ENCODE results near the gene ZMIZ1.

- TF ChIP-seq RAD21 (conservative IDR thresholded peaks at IDR 0.05): no peak
- no peak for TF ChIP-seq EP300 (conservative IDR thresholded peaks at IDR 0.05; ENCODE audit: poor library complexity, severe bottlenecking)
- no peak for TF ChIP-seq MXI1 (conservative IDR thresholded peaks at IDR 0.05; ENCODE audit: poor library complexity, severe bottlenecking)
- TF ChIP-seq, protein P1, sequence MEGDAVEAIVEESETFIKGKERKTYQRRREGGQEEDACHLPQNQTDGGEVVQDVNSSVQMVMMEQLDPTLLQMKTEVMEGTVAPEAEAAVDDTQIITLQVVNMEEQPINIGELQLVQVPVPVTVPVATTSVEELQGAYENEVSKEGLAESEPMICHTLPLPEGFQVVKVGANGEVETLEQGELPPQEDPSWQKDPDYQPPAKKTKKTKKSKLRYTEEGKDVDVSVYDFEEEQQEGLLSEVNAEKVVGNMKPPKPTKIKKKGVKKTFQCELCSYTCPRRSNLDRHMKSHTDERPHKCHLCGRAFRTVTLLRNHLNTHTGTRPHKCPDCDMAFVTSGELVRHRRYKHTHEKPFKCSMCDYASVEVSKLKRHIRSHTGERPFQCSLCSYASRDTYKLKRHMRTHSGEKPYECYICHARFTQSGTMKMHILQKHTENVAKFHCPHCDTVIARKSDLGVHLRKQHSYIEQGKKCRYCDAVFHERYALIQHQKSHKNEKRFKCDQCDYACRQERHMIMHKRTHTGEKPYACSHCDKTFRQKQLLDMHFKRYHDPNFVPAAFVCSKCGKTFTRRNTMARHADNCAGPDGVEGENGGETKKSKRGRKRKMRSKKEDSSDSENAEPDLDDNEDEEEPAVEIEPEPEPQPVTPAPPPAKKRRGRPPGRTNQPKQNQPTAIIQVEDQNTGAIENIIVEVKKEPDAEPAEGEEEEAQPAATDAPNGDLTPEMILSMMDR (IDR thresholded peaks at IDR 0.05; ENCODE audit: poor library complexity, severe bottlenecking): no peak
- no peak for TF ChIP-seq EZH2 (IDR thresholded peaks at IDR 0.05; ENCODE audit: borderline replicate concordance, insufficient read depth, low read length, poor library complexity, severe bottlenecking)
- TF ChIP-seq REST (IDR thresholded peaks at IDR 0.05; ENCODE audit: borderline replicate concordance): no peak
- no peak for TF ChIP-seq SMC3 (conservative IDR thresholded peaks at IDR 0.05; ENCODE audit: poor library complexity)
Measured at GRCh38 chr10:79178070-79178576, 109.4 kb downstream of the ZMIZ1 start.
